ENCODE measurements around the gene DDX19B. TPM values are rescaled to one million over a fixed set of nuclear protein-coding genes. Genes with fewer than 3 reads are reported as not detected.

DDX19B gene
- total and polyA plus RNA-seq, 9 of the 15 experiments (the other 6 are each of a cell fraction or from before 2014, with no cell fraction given) = 7.0 to 32.9 (median 19.3) TPM

- TF ChIP-seq FOXM1 (IDR thresholded peaks at IDR 0.05; ENCODE audit: low read depth) = peak; percentile 49; the same call in 1 of the 2 replicates
- peak; percentile 76; the same call in 1 of the 2 replicates for TF ChIP-seq FOXM1 (CRISPR knock-in tag; IDR thresholded peaks at IDR 0.05; ENCODE audit: low read depth)
- peak; percentile 42; the same call in 1 of the 2 replicates for TF ChIP-seq JUN (IDR thresholded peaks at IDR 0.05; ENCODE audit: borderline replicate concordance, low read depth, low read length)
- TF ChIP-seq JUN (CRISPR knock-in tag; IDR thresholded peaks at IDR 0.05; ENCODE audit: borderline replicate concordance) = peak; percentile 17; the same call in 1 of the 2 replicates
- TF ChIP-seq TRIM28 (IDR thresholded peaks at IDR 0.05) = no peak
- TF ChIP-seq CREBBP (IDR thresholded peaks at IDR 0.05; ENCODE audit: low read depth, low read length) = no peak
- TF ChIP-seq FIP1L1 (IDR thresholded peaks at IDR 0.05; ENCODE audit: low read depth, low read length, poor library complexity, severe bottlenecking) = peak; percentile 91
- TF ChIP-seq CC2D1A (IDR thresholded peaks at IDR 0.05) = peak; percentile 70
- TF ChIP-seq CGGBP1 (CRISPR knock-in tag; IDR thresholded peaks at IDR 0.05) = peak; percentile 74
- TF ChIP-seq PRDM10 (IDR thresholded peaks at IDR 0.05; ENCODE audit: partially characterized antibody) = peak; percentile 98
- peak; percentile 69 for TF ChIP-seq KDM5B (IDR thresholded peaks at IDR 0.05; ENCODE audit: insufficient replicate concordance, low read depth, low read length)
- TF ChIP-seq POLR2G (IDR thresholded peaks at IDR 0.05; ENCODE audit: low read depth, low read length) = peak; percentile 86
- 0 out of 2 replicates have a peak, but pooled peaks have one; percentile 17 for TF ChIP-seq HMG20A (CRISPR knock-in tag; conservative IDR thresholded peaks at IDR 0.05)
- peak; percentile 76 for TF ChIP-seq ZNF511 (CRISPR knock-in tag; IDR thresholded peaks at IDR 0.05)
- no peak; the same call in 1 of the 2 replicates for TF ChIP-seq NBN (IDR thresholded peaks at IDR 0.05; ENCODE audit: low read depth)
- peak; percentile 77; the same call in 1 of the 2 replicates for TF ChIP-seq HOXB6 (CRISPR knock-in tag; IDR thresholded peaks at IDR 0.05; ENCODE audit: borderline replicate concordance)
- no peak for TF ChIP-seq ARID3A (IDR thresholded peaks at IDR 0.05; ENCODE audit: borderline replicate concordance, low read depth, low read length)
- peak; percentile 60; the same call in 1 of the 2 replicates for TF ChIP-seq SMAD4 (CRISPR knock-in tag; conservative IDR thresholded peaks at IDR 0.05)
- peak; percentile 95 for TF ChIP-seq ZBTB9 (CRISPR knock-in tag; IDR thresholded peaks at IDR 0.05)
- no peak for TF ChIP-seq DIDO1 (tag; IDR thresholded peaks at IDR 0.05; ENCODE audit: low read depth)
Observed at GRCh38 chr16:70251629-70252354, 47.2 kb upstream of the DDX19B start, which contains the start of gene EXOSC6 (continued).

Measured in K562 (cell line).